Measurements from ENCODE around the gene ST7L.

Gene ST7L

DNA sequence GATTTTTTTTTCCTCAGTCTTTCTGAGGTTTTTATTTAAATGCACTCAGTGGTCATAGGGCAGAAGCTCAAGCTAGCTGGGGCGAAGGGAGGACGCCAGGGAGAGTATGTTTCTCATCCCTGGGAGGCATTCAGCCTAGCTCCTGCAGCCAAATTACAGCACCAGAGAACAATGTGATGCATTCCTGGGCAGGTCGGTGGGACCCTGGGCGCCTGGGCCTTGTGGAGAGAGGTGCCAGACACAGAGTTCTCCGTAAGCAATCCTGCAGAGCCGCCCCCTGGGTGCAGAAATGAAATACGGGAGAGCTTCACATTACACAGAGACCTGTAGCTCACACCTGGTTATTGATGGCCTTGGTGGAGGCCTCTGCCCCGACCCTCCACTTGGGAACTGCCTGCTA is 94.7 kb downstream of the ST7L start:
- ChIA-PET CTCF (interaction anchor here (0.8 to 3.5 kb wide), 5 partner anchors 15 to 133 kb away, joined by 4 to 12 read pairs (median 6); no protein-coding TSS in a partner anchor), POLR2A (interaction anchor here (0.8 kb wide), 1 partner anchor 23 kb away, joined by 4 read pairs; no protein-coding TSS in a partner anchor)
- DNase-seq (ENCODE audit: low read depth, low spot score) = no peak
- no peak overlapping the region for H3K4me3 ChIP-seq (ENCODE audit: low read depth, low read length)
- TF ChIP-seq, protein P1, sequence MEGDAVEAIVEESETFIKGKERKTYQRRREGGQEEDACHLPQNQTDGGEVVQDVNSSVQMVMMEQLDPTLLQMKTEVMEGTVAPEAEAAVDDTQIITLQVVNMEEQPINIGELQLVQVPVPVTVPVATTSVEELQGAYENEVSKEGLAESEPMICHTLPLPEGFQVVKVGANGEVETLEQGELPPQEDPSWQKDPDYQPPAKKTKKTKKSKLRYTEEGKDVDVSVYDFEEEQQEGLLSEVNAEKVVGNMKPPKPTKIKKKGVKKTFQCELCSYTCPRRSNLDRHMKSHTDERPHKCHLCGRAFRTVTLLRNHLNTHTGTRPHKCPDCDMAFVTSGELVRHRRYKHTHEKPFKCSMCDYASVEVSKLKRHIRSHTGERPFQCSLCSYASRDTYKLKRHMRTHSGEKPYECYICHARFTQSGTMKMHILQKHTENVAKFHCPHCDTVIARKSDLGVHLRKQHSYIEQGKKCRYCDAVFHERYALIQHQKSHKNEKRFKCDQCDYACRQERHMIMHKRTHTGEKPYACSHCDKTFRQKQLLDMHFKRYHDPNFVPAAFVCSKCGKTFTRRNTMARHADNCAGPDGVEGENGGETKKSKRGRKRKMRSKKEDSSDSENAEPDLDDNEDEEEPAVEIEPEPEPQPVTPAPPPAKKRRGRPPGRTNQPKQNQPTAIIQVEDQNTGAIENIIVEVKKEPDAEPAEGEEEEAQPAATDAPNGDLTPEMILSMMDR (IDR thresholded peaks at IDR 0.05; ENCODE audit: insufficient read depth, low read length, missing control alignments) = no peak

DNA sequence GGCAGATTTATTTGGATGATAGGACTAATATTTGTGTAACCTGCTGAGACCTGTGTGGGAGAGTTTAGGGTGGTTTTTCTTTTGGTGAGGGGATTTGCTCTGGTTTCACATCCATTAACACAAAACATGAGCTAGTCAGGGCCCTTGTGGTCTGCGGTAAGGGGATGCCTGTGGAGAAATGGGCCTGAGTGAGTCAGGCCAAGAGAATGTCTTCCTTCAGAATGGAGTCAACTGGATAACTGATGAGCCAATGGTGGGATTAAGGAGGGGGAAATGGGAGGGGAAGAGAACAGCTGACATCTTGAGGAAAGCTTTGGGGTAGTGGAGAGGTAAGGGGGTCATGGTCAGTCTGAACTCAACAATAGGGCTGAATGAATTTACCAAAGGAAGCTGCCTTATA is 96.3 kb downstream of the ST7L start:
- POLR2A ChIA-PET = interaction anchor here (0.6 to 1.3 kb wide), 7 partner anchors 9 to 96 kb away, joined by 3 to 6 read pairs (median 5); partner anchors contain the start of genes CAPZA1 and ST7L
- CTCF ChIA-PET = interaction anchor here (1.0 to 3.5 kb wide), 10 partner anchors 10 to 134 kb away, joined by 3 to 17 read pairs (median 6); partner anchors contain the start of gene WNT2B
- TF ChIP-seq, protein P1 (IDR thresholded peaks at IDR 0.05; ENCODE audit: insufficient read depth, low read length, missing control alignments) = no peak
- H3K4me3 ChIP-seq (ENCODE audit: low read depth, low read length) = no peak overlapping the region
- peak; percentile 85 for DNase-seq (ENCODE audit: low read depth, low spot score)

DNA sequence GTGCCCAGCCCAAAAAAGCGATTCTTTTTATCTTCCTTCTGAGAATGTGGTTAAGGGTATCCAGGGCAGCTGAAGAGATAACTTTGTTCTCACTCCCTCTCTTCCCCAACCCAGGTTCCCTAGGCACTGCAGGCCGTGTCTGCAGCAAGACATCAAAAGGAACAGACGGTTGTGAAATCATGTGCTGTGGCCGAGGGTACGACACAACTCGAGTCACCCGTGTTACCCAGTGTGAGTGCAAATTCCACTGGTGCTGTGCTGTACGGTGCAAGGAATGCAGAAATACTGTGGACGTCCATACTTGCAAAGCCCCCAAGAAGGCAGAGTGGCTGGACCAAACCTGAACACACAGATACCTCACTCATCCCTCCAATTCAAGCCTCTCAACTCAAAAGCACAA is 98.8 kb downstream of the ST7L start:
- ChIA-PET CTCF (no interaction called here), POLR2A (no interaction called here)
- no peak overlapping the region for H3K4me3 ChIP-seq (ENCODE audit: low read depth, low read length)
- TF ChIP-seq, protein P1 (IDR thresholded peaks at IDR 0.05; ENCODE audit: insufficient read depth, low read length, missing control alignments) = no peak
- no peak for DNase-seq (ENCODE audit: low read depth, low spot score)

DNA sequence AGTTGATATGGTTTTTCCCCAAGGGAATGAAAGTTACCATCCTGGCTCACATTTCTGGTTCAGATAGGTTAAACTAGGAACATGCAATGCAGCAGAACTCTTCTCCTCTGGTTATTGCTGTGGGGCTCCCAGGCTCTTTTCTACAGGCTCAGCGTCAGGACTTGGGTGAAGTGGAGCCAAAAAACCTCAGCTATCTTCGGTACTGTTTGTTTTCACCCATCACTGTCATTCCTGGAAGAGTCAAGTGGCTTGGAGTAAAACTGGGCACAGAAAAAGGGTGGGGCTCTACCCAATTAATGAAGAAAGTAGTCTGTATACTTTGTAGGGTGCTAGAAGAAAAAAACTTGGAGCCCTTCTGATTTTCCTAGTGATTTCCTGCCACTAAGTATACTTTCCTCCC is 100.8 kb downstream of the ST7L start:
- DNase-seq (ENCODE audit: low read depth, low spot score) = no peak
- ChIA-PET POLR2A (no interaction called here), CTCF (interaction anchor here (1.4 to 2.0 kb wide), 2 partner anchors 17 to 96 kb away, joined by 5 to 7 read pairs; no protein-coding TSS in a partner anchor)
- TF ChIP-seq, protein P1 (IDR thresholded peaks at IDR 0.05; ENCODE audit: insufficient read depth, low read length, missing control alignments) = no peak
- H3K4me3 ChIP-seq (ENCODE audit: low read depth, low read length) = no peak overlapping the region

DNA sequence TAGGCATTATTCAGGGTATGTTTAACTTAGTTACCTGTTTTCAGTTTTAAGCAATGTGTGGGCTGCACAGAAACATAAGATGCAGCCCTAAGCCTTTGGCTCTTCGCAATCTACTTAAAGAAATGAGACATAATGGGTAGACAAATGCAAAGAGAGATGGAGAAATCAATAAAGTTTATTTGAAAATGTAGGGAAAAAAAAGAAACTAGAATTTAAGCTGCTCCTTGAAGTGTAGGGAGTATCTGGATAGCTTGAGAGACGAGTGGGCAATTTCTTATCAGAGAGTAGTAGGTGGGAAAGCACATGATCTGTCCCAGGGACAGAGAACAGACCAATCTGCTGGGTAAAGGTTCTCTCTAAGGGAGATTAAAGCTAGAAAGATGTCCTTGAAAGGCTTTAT is 101.3 kb downstream of the ST7L start:
- ChIA-PET POLR2A (no interaction called here), CTCF (interaction anchor here (2.0 kb wide), 1 partner anchor 97 kb away, joined by 5 read pairs; no protein-coding TSS in a partner anchor)
- TF ChIP-seq, protein P1 (IDR thresholded peaks at IDR 0.05; ENCODE audit: insufficient read depth, low read length, missing control alignments) = no peak
- no peak overlapping the region for H3K4me3 ChIP-seq (ENCODE audit: low read depth, low read length)
- DNase-seq (ENCODE audit: low read depth, low spot score) = no peak

DNA sequence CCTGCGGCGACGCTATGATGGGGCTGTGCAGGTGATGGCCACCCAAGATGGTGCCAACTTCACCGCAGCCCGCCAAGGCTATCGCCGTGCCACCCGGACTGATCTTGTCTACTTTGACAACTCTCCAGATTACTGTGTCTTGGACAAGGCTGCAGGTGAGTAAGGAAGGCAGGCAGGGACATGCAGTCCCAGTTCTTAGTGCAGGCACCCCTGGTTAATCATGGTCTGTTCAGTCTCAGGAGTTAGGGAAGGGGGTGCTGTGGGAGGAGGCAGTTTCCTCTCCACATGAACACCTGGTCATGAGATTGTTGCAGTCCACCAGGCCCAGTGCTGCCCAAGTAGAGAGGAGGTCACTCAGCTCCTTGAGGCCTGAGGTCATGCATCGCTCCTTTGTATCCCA is 101.7 kb downstream of the ST7L start:
- H3K4me3 ChIP-seq (ENCODE audit: low read depth, low read length) = no peak overlapping the region
- TF ChIP-seq, protein P1 (IDR thresholded peaks at IDR 0.05; ENCODE audit: insufficient read depth, low read length, missing control alignments) = no peak
- POLR2A ChIA-PET = no interaction called here
- CTCF ChIA-PET = interaction anchor here (2.0 to 3.7 kb wide), 2 partner anchors 15 to 97 kb away, joined by 5 to 15 read pairs; no protein-coding TSS in a partner anchor
- DNase-seq (ENCODE audit: low read depth, low spot score) = no peak
